Activated CD8-positive, alpha-beta T cell treated with anti-CD3 and anti-CD28 coated beads for 36 hours (primary cell): ENCODE data around the gene UGT1A6. TPM values are rescaled to one million over a fixed set of nuclear protein-coding genes. Genes with fewer than 3 reads are reported as not detected.

Source experiments
- ATAC-seq: fragments of 200-7000 bp; cut with Tn5 transposase; one replicate; pipeline ENCODE4 v1.10.0; 2021; ENCODE audit warnings: mild to moderate bottlenecking, moderate library complexity
- CTCF ChIA-PET: fragments of 350-600 bp; sonication (Branson Sonifier 250); formaldehyde crosslinking; loops from one replicate; lab custom pipeline; 2021; ENCODE audit warnings: antibody characterized with exemption; lab: Charles Lee
- POLR2A ChIA-PET: fragments of 350-600 bp; sonication (Branson Sonifier 250); formaldehyde crosslinking; loops from one replicate; lab custom pipeline; 2021; ENCODE audit warnings: antibody characterized with exemption; lab: Charles Lee
- DNase-seq: peaks from one replicate; pipeline ENCODE4 v3.0.0-alpha.2; 2020
- H3K27ac Mint-ChIP-seq: one replicate; pipeline ENCODE4 v1.8.0; 2021; ENCODE audit warnings: mild to moderate bottlenecking, mixed read lengths
- H3K27me3 Mint-ChIP-seq: one replicate; pipeline ENCODE4 v1.8.0; 2021; ENCODE audit warnings: mixed read lengths
- H3K36me3 Mint-ChIP-seq: one replicate; pipeline ENCODE4 v1.8.0; 2021; ENCODE audit warnings: low read depth, mixed read lengths
- H3K4me1 Mint-ChIP-seq: one replicate; pipeline ENCODE4 v1.8.0; 2021; ENCODE audit warnings: low read depth, mixed read lengths
- H3K4me3 Mint-ChIP-seq: one replicate; pipeline ENCODE4 v1.8.0; 2021; ENCODE audit warnings: mild to moderate bottlenecking, moderate library complexity, mixed read lengths
- H3K9me3 Mint-ChIP-seq: one replicate; pipeline ENCODE4 v1.8.0; 2021; ENCODE audit warnings: mixed read lengths
- intact Hi-C: fragments of 100-400 bp; cut with micrococcal nuclease; formaldehyde crosslinking; loops from one replicate; pipeline ENCODE4 v1.10.0; 2022
- total RNA-seq, 2 experiments: library from RNA; stranded (reverse); gene quantifications; one replicate each; pipeline ENCODE4 v1.2.3, GENCODE V29; 2021
- TF ChIP-seq, protein P1 (sequence below): fragments of 200-600 bp; IDR thresholded peaks from one replicate; pipeline ENCODE4 v1.8.0; 2022; ENCODE audit warnings: antibody characterized with exemption, mild to moderate bottlenecking

Gene UGT1A6
- total RNA-seq, 2 experiments from 2014 or later = not detected

GRCh38 chr2:233773854-233774253 is 81.2 kb downstream of the UGT1A6 start:
- TF ChIP-seq, protein P1, sequence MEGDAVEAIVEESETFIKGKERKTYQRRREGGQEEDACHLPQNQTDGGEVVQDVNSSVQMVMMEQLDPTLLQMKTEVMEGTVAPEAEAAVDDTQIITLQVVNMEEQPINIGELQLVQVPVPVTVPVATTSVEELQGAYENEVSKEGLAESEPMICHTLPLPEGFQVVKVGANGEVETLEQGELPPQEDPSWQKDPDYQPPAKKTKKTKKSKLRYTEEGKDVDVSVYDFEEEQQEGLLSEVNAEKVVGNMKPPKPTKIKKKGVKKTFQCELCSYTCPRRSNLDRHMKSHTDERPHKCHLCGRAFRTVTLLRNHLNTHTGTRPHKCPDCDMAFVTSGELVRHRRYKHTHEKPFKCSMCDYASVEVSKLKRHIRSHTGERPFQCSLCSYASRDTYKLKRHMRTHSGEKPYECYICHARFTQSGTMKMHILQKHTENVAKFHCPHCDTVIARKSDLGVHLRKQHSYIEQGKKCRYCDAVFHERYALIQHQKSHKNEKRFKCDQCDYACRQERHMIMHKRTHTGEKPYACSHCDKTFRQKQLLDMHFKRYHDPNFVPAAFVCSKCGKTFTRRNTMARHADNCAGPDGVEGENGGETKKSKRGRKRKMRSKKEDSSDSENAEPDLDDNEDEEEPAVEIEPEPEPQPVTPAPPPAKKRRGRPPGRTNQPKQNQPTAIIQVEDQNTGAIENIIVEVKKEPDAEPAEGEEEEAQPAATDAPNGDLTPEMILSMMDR = no peak
- ChIA-PET CTCF (interaction anchor here (1.0 to 1.2 kb wide), 2 partner anchors 9 to 11 kb away, joined by 3 read pairs; no protein-coding TSS in a partner anchor), POLR2A (interaction anchor here (0.5 to 0.8 kb wide), 2 partner anchors 10 to 12 kb away, joined by 3 to 4 read pairs; no protein-coding TSS in a partner anchor)
- intact Hi-C loops = no loop called here
- ATAC-seq (no peak), DNase-seq (no peak)
- no peak overlapping the region for H3K27ac Mint-ChIP-seq
- H3K27me3 Mint-ChIP-seq = peaks cover 14% of the 10 kb centered on the region
- no peaks in the 10 kb centered on the region for H3K4me1 Mint-ChIP-seq
- peaks cover 4% of the 10 kb centered on the region for H3K9me3 Mint-ChIP-seq
- no peak overlapping the region for H3K4me3 Mint-ChIP-seq
- H3K36me3 Mint-ChIP-seq = no peaks in the 10 kb centered on the region

DNA sequence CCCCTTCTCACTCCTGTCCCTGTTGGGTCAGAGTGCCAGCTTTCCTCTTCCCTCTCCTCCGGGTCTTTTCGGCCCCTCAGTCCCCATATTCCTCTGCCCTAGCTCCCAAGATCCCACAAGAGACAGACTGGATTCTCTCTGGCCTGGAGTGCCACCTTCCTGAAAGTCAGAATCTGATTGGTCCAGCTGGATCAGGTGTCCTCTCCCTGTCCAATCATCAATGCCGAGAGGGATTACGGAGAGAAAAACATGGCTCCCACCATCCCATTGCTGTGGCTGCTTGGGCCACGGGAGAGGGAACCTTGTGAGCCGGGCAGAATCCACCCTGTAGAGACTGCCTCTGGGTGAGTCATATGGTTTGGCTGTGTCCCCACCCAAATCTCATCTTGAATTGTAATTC is 82.7 kb downstream of the UGT1A6 start:
- CTCF ChIA-PET = no interaction called here
- ATAC-seq = no peak
- no peak overlapping the region for H3K27ac Mint-ChIP-seq
- POLR2A ChIA-PET = no interaction called here
- no peaks in the 10 kb centered on the region for H3K4me1 Mint-ChIP-seq
- DNase-seq = no peak
- no peaks in the 10 kb centered on the region for H3K36me3 Mint-ChIP-seq
- H3K4me3 Mint-ChIP-seq = no peak overlapping the region
- H3K27me3 Mint-ChIP-seq = peaks cover 15% of the 10 kb centered on the region
- TF ChIP-seq, protein P1 = no peak
- intact Hi-C loops = no loop called here
- peaks cover 4% of the 10 kb centered on the region for H3K9me3 Mint-ChIP-seq

DNA sequence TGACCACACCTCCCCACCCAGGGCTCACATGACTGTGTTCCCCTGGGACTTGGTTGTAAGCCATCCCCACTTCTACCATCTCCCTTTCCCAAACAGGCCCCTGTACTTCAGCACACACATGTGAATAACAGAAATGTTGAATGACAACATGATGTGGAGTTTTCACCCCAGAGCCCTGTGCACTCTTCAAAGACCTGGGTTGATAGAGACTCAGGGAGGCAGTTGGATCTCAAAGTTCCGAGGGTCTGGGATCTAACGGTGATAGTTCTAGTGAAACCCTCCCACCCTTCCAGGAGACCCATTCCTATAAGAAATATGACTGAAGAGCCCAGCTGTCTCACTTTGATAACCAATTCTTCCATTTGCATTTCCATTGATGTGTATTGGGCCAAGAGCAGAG is 85.3 kb downstream of the UGT1A6 start, which contains the start of gene MROH2A:
TSS of gene MROH2A (plus strand) at position 301 of the 400 bp plus-strand sequence. CDS start 1,029 bp downstream, outside the sequence.
- Mint-ChIP-seq H3K27ac (no peak within 1 kb of the TSS), H3K4me3 (no peak within 1 kb of the TSS), H3K9me3 (peaks cover 4% of the 10 kb centered on the region), H3K4me1 (no peaks in the 10 kb centered on the region), H3K27me3 (peaks cover 16% of the 10 kb centered on the region), H3K36me3 (no peaks in the 10 kb centered on the region)
- ChIA-PET POLR2A (no interaction called here), CTCF (no interaction called here)
- TF ChIP-seq, protein P1 = no peak
- DNase-seq = no peak
- ATAC-seq = no peak
- intact Hi-C loops = no loop called here

- CTCF ChIA-PET = no interaction called here
- Mint-ChIP-seq H3K27me3 (peaks cover 17% of the 10 kb centered on the region), H3K36me3 (no peaks in the 10 kb centered on the region), H3K27ac (no peak overlapping the region), H3K4me1 (no peaks in the 10 kb centered on the region), H3K9me3 (peaks cover 4% of the 10 kb centered on the region), H3K4me3 (no peak overlapping the region)
- ATAC-seq (no peak), DNase-seq (no peak)
- POLR2A ChIA-PET = no interaction called here
- TF ChIP-seq, protein P1 = no peak
- intact Hi-C loops = no loop called here
Measured at GRCh38 chr2:233779722-233780121, 87.0 kb downstream of the UGT1A6 start.

DNA sequence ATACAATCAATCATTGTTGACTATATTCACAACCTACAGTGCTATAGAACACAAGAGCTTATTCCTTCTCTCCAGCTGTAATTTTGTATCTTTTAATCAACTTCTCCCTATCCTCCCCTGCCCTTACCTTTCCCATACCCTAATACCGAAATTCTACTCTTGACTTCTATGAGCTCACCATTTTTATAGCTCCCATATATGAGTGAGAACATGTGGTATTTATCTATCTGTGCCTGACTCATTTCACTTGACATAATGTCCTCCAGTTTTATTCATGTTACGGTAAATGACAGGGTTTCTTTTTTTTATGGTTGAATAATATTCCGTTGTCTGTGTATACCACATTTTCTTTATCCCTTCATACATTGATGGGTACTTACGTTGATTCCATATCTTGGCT is 88.1 kb downstream of the UGT1A6 start:
- ChIA-PET CTCF (no interaction called here), POLR2A (no interaction called here)
- ATAC-seq = no peak
- no peak overlapping the region for H3K27ac Mint-ChIP-seq
- peaks cover 4% of the 10 kb centered on the region for H3K9me3 Mint-ChIP-seq
- intact Hi-C loops = no loop called here
- H3K4me1 Mint-ChIP-seq = no peaks in the 10 kb centered on the region
- DNase-seq = no peak
- peaks cover 17% of the 10 kb centered on the region for H3K27me3 Mint-ChIP-seq
- no peak overlapping the region for H3K4me3 Mint-ChIP-seq
- H3K36me3 Mint-ChIP-seq = peaks cover 3% of the 10 kb centered on the region
- TF ChIP-seq, protein P1 = no peak
